Fibroblast of villous mesenchyme (primary cell): ENCODE results near the gene ZNF385B. TPM values are rescaled to one million over a fixed set of nuclear protein-coding genes. Genes with fewer than 3 reads are reported as not detected.
A peak's percentile ranks its signal among the peaks of the same experiment; 100 is the strongest.

Source experiments
- DNase-seq: peaks from one replicate; pipeline ENCODE4 v3.0.0-alpha.2; 2010; ENCODE audit warnings: low read depth
- H3K4me3 ChIP-seq: 2 replicates; pipeline ENCODE4 v1.5.1; 2011; ENCODE audit warnings: low read depth, mild to moderate bottlenecking, low read length
- total RNA-seq: library from RNA; depleted of rRNA; stranded (reverse); fragments of >200 nt; gene quantifications from 2 replicates; pipeline ENCODE4 v1.2.3, GENCODE V29; 2012
- TF ChIP-seq, protein P1 (sequence below): IDR thresholded peaks from 2 replicates; pipeline ENCODE4 v1.5.1; 2012; ENCODE audit warnings: low read depth, mild to moderate bottlenecking, low read length; ENCODE audit not compliant: insufficient read depth

Gene ZNF385B
- total RNA-seq, 1 donor = not detected

- TF ChIP-seq, protein P1, sequence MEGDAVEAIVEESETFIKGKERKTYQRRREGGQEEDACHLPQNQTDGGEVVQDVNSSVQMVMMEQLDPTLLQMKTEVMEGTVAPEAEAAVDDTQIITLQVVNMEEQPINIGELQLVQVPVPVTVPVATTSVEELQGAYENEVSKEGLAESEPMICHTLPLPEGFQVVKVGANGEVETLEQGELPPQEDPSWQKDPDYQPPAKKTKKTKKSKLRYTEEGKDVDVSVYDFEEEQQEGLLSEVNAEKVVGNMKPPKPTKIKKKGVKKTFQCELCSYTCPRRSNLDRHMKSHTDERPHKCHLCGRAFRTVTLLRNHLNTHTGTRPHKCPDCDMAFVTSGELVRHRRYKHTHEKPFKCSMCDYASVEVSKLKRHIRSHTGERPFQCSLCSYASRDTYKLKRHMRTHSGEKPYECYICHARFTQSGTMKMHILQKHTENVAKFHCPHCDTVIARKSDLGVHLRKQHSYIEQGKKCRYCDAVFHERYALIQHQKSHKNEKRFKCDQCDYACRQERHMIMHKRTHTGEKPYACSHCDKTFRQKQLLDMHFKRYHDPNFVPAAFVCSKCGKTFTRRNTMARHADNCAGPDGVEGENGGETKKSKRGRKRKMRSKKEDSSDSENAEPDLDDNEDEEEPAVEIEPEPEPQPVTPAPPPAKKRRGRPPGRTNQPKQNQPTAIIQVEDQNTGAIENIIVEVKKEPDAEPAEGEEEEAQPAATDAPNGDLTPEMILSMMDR = no peak
- no peak for DNase-seq
- H3K4me3 ChIP-seq = no peak overlapping the region
These were observed 256.8 kb downstream of the ZNF385B start for GRCh38 chr2:179604598-179604997.

GRCh38 chr2:179602452-179602851 is 259.0 kb downstream of the ZNF385B start:
- TF ChIP-seq, protein P1 = no peak
- DNase-seq = no peak
- no peak overlapping the region for H3K4me3 ChIP-seq

DNA sequence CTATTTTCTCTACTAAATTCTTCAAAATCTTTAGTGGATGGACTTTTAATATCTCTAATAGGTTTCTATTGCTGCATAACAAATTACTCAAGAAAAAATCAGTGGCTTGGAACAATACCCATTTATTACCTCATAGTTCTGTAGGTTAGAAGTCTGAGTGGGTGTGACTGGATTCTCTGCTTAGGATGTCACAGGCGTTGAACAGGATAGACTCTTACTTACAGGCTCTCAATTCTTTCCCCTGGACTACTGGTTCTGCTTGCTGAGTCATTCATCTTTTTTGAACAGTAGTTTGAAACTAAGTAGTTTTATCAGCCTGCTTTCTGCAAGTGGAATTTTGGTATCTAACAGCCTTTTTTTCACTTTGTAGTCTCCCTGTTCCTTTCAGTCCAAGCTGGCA is 265.4 kb downstream of the ZNF385B start:
- H3K4me3 ChIP-seq = no peak overlapping the region
- DNase-seq = peak; percentile 16
- TF ChIP-seq, protein P1 = no peak

GRCh38 chr2:179595284-179595683 is 266.1 kb downstream of the ZNF385B start:
- TF ChIP-seq, protein P1 = no peak
- no peak for DNase-seq
- no peak overlapping the region for H3K4me3 ChIP-seq

DNA sequence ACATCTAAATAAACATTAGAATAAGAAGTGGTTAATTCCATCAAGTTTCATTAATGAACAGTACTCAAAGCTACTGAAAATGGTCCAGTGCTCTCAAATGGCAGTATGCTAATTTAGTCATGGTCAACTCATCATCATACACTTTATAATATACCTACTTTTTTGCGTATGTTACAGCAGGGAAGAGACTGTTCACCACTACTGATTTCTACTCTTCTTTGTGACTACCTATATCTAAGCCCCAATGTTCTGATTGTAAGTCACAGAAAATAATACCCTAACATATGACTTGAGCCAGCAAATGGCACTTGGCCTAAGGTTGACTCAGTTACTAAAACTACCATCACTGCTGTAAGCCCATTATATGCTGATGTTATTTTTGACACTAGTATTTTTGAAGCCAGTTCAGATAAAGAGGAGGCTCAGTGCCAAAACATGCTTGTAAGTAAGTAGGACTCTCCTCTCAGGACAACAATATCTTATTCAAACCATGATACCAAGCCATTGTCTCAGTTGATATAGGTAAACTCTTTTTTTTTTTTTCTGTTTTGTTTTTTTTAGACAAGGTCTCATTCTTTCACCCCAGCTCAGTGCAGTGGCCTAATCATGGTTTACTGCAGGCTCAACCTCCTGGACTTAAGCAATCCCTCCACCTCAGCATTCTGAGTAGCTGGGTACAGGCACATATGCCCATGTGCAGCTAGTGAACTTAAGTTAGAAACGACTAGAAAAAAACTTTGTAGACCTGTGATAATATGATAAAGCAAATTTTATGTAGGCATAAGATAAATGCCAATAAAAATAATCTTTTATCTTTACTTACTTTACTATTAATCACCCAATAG is 266.9 kb downstream of the ZNF385B start:
- no peak overlapping the region for H3K4me3 ChIP-seq
- no peak for DNase-seq
- TF ChIP-seq, protein P1 = no peak

DNA sequence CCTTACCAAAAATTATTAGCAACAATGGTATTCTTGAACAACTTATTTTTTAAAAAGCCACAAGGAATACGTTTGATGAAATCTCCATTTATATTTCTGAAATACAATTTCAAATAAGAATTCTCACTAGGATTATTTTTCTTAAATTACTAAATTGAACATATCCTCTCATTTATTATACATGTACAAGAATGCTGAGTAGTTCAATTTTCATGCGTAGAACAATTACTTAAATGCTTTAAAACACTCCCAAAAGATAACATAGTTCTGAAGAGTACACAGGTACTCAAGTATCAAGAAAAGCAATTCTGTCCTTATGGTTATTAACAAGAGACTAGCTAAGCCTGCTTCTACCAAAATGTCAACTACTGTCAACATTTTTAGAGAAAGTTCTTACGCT is 268.1 kb downstream of the ZNF385B start:
- no peak for DNase-seq
- TF ChIP-seq, protein P1 = no peak
- no peak overlapping the region for H3K4me3 ChIP-seq
